GM19193 (cell line): Measurements from ENCODE around the gene CD151.

Experiments used
- POLR2A ChIP-seq: IDR thresholded peaks from 4 replicates; pipeline ENCODE4 v1.6.1; 2011; ENCODE audit not compliant: insufficient read depth, insufficient read length; ENCODE audit errors: extremely low read depth

CD151 gene

GRCh38 chr11:869399-870126 lies 36.8 kb downstream of the CD151 start:
- no peak for TF ChIP-seq POLR2A

DNA sequence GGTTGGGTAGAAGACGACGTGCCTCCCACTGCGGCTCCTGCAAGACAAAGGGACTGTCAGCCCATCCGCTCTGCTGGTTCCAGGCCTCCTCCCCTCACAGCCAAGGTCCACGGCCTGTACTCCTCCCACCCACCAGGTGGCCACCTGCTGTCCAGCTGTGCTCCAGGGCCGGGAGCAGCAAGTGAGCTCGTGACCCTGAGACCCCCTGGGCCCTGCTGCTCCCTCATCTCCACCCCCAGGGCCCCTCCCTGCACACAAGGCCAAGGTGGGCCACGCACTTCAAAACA lies 37.3 kb downstream of the CD151 start:
- TF ChIP-seq POLR2A: no peak

- TF ChIP-seq POLR2A: no peak
Measured at GRCh38 chr11:870418-870817, 37.7 kb downstream of the CD151 start.

DNA sequence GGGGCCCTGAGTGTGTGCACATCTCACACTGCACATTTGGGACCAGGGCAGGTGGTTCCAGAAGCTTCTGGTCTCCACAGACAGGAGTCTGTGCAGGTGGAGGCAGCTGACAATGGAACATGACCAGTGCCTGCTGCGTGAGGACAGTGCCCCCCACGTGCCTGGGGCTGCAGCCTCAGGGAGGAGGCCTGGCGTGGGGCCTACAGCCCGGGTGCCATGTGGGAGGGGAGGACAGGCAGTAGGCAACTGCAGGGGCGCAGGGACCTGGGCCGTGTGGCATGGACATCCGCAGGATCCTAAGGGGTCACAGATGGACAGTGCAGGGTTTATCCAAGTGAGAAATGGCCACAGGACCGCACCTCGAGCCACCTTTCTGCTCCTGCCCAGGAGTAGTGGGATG lies 38.7 kb downstream of the CD151 start:
- TF ChIP-seq POLR2A: no peak

DNA sequence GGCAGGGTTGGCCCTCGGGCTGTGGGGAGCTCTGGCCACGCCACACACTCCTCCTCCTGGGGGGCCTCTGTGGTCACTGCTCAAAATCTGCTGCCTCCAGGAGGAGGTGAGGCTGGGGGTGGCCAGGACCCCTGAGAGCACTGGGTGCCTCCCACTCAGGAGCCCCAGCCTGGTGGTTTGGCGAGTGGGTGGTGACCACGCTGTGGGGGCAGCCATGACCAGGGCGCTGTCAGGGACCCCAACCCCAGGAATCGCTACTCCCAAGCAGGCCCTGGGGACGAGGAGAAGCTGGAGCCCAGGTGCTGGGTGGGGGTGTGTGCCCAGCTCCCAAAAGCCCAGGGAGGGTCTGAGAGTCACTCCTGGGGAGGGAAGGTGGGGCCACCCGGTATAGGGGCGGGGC lies 40.0 kb downstream of the CD151 start:
- TF ChIP-seq POLR2A: no peak

GRCh38 chr11:873706-874105 lies 41.0 kb downstream of the CD151 start:
- TF ChIP-seq POLR2A: no peak

DNA sequence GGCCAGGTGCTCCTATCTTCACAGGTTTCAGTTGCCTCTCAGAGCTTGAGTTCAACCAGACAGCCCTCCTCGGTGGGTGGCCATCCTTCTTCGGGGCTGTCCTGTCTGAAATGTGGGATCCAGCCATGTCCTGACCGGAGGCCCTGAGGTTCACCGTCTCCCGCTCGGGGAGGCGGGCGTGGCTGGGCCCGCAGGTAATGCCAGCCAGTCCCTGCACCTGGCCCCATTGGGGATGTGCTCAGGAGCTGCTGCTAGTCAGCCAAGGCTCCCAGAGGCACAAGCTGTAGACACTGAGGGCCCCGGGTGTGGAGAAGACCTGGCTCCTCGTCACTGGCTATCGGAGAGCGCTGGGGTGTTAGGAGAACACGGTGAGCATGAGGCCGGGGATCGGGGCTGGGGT lies 42.5 kb downstream of the CD151 start:
- no peak for TF ChIP-seq POLR2A

- TF ChIP-seq POLR2A: no peak
Measured at GRCh38 chr11:875769-876301, 43.1 kb downstream of the CD151 start.

GRCh38 chr11:876545-876944 lies 43.8 kb downstream of the CD151 start:
- TF ChIP-seq POLR2A: no peak

DNA sequence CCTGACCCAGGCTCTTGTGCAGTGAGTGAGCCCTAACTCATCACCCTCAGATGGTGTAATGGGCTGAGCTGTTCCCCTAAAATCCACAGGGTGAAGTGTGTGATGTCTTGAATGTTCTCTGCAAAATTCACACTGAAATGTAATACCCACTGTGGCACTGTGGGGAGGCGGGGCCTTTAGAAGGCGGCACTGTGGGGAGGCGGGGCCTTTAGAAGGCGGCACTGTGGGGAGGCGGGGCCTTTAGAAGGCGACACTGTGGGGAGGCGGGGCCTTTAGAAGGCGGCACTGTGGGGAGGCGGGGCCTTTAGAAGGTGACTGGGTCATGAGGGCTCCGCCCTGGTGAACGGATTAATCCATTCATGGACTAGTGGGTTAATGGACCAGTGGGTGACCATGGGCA lies 44.8 kb downstream of the CD151 start:
- no peak for TF ChIP-seq POLR2A

DNA sequence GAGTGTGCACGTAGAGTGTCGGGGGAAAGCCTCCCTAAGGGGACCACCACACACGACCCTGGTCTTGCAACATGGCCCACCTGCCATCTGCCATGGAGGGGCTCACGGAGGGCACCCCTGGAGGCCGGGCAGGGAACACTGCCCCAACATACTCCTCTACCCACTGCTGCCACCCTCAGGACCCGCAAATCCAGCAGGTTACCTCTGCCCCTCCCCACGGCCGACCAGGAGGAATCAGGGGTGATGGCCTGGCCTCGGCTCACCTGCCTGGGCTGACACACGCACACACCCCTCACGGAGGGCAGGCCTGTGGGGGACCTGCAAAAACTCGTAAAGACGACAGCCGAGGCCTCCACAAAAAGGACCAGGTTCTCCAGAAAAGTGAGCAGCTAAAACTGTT lies 47.7 kb downstream of the CD151 start:
- no peak for TF ChIP-seq POLR2A

DNA sequence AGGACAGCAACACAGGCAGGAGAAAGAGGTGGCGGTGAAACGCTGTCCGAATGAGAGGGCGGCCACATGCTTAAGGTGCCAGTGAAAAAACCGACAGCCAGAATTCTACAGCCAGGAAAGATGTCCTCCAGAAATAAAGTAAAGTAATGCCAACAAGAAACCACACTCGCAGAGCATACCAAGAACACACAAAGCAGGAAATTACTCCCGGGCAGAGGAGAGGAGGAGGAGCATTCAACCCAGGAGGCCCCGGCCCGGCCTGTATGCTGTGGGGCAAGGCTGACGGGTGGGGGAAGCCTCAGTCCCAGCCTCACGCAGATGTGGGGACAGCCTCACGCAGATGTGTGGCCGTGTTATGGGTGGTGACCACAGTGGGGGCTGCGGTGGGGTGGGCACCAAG lies 49.8 kb downstream of the CD151 start:
- no peak for TF ChIP-seq POLR2A

DNA sequence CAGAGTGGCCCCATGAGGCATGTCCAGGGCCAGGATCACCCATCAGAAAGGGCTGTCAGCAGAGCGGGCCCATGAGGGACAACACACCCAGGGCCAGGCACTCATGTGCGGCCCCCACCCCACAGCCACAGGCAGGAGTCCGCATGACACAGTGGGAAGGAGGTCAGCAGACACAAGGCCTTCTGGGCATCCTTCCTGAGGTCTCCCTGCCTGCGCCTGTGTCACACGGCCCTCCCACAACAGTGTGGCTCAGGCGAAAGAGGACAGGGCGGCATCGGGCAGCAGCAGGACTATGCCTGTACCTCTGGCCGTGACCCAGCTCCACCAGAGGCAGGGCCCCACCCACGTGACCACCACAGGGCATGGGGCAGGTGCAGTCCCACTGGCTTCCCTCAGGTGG lies 50.8 kb downstream of the CD151 start:
- no peak for TF ChIP-seq POLR2A

DNA sequence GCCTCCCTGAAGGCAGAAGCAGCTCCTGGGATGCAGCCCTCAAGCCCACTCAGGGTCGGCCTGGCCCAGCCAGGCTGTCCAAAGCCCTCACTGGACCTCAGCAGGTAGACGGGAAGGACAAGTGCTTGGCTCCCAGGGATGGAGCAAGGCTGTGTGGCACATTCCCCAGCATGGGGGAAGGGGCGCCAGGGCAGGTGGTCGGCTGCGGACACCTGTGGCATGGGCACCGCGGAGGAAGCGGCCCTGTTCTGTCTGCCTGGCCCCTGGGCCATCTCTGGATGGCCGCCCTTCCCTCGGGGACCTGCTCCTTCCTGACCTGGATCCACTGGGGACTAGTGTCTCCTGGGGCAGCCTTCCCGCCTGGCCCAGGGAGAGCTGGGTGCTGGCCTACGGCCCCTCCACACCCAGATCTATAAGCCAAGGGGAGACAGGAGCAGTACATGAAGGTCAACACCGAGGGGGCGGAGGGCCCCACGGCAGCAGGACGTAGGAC lies 51.9 kb downstream of the CD151 start:
- no peak for TF ChIP-seq POLR2A

DNA sequence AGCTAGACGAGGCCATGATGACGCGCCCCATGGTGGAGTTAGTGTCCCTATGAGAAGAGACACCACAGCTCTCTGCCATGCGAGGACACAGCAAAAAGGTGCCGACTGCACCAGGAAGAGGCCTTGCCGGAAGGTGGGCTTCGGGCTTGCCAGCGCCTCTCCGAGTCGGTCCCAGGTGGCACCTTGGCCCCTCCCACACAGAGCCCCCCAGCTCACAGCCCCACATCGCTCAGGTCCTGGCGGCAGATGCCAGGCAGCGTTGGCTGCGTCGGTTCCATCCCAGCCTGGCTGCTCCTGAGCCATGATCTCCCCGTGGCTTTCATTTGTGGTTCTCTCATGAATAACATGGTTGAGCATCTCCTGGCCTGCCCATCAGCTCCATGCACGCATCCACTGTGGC lies 53.8 kb downstream of the CD151 start:
- no peak for TF ChIP-seq POLR2A

GRCh38 chr11:887589-887988 lies 54.8 kb downstream of the CD151 start:
- no peak for TF ChIP-seq POLR2A
